Stimulated activated CD4-positive, alpha-beta T cell treated with anti-CD3 and anti-CD28 coated beads, TNF-alpha, amount 100 ng/mL, for 24 hours (primary cell): ENCODE data around the gene CISH.

ENCODE experiments used
- DNase-seq, 3 experiments: peaks; one replicate each; pipeline ENCODE4 v3.0.0-alpha.2; 2020; ENCODE audit warnings: low read depth in 3 of 3

The CISH gene

GRCh38 chr3:50637011-50637410 lies 25.4 kb upstream of the CISH start:
- DNase-seq, result no peak

GRCh38 chr3:50635066-50635465 lies 23.5 kb upstream of the CISH start:
- no peak for DNase-seq

DNA sequence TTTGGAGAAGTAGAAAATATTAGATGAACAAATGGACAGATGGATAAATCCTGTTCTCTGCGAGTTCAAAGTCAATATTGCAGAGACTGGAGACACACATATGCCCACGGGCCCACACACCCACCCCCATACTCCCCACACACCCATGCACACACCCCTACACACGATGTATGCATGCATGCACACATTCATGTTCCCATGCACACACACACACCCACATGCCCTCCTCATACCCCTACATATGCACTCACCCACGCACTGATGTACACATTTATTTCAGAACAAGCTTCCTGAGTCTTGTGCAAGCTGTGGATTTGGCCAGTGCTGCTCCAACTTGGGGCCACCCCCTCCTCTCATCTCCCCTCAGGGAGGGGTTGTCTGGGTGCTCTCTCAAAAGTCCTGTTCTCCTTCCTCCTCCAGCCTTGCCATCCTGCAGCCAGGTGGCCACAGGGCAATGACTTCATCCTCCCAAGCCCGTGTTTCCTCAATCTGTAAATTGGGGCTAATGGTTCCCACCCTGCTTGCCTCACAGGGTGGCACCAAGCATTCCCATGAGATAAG lies 21.7 kb upstream of the CISH start:
- no peak for DNase-seq

- no peak for DNase-seq
Measured at GRCh38 chr3:50632450-50632849, 20.9 kb upstream of the CISH start.

GRCh38 chr3:50630877-50631276 lies 19.3 kb upstream of the CISH start:
- no peak for DNase-seq

GRCh38 chr3:50630394-50630793 lies 18.8 kb upstream of the CISH start:
- DNase-seq, result no peak

- DNase-seq, result no peak
Measured at GRCh38 chr3:50628601-50629000, 17.0 kb upstream of the CISH start.

DNA sequence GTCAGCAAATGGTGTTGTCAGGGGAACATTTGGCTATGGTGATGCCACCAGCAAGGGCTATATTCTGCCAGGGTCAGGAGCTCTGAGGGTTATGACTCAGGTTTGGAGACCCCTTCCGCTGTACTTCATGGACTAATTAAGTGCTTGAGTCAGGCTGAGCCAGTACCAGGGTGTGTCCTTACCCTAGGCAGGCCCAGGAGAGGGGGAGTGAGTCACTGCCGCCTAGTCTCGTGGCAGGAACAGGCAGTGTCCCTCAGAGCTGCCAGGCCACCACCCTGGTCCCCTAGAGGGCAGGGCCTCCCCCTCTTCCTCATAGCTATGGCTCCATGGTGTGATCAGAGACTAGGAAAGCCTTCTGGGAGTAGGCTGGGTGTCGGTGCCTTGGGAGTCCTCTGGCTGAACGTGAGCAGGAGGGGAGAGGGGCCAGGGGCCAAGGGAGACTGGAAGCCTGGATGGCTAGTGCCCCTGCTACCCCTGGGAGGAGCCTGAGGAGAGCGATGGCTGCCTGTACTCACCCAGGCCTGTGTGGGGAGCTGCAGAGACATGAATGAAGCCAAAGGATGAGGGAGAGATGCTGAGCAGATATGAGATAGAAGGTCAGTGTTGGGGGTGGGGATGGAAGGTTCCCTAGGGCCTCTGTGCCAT lies 16.0 kb upstream of the CISH start:
- no peak for DNase-seq

- no peak for DNase-seq
Measured at GRCh38 chr3:50626401-50626800, 14.8 kb upstream of the CISH start.

DNA sequence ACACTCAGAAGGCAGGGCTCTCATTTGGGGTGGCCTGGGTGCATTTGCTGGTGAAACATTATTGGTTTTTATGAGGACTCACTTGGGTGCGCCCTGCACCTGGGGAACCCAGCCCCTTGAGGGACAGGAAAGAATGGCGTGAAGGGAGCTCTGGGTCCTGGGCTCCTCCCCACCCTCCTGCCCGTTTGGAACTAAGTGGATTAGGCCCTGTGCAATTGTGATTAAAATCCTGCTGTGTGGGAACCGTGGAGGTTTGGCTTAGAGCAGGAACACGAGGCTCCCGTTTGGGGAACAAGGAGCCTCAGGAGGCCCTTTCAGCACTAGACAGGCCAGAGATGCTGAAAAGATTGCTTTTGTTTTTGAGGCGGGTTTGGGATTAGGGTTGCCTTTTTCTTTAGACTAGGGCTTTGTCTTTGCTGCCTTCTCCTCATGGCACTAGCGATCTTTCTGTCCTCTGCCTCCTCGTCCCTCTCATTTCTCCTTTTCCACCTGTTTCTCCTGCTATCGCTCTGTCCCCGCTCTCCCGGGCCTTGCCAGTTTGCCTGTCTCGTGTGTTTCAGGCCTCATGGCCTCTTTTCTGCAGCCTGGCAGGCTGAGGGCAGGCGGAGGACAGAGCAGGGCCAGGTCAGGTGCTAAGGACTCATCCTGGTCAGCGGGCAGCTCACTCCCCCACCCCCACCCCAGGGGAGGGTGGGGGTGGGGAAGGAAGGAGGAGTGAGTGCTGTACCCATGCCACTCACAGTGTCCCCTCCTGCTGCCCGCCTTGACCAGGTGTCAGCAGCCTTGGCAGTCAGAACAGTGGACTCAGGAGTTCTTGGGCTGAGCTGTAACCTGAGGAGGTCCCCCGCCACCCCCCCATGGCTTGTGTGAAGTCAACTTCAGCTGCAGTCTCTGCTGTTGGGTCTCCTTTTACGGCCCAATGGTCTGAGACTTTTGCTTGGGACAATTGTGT lies 13.9 kb upstream of the CISH start:
- no peak for DNase-seq

DNA sequence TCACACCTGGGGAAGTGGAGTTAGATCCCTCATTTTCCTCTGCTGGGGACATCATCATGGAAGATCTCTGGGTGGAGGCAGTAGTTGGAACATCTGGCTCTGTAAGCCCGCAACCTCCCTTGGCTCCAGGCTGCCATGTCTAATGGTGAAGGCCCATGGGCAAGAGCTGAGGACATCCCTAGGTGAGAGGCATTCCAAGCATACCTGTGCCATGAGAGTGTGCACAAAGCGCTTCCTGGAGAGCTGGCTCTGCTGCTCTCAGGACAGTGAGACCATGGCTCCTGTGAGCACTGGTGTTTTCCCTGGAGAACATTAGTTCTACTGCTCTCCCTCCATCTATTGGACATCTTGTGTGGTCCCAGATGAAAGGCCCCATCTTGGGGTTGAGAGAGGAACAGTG lies 13.1 kb upstream of the CISH start:
- DNase-seq, result no peak

GRCh38 chr3:50623840-50624474 lies 12.4 kb upstream of the CISH start:
- DNase-seq, result peak in 1 of 3 experiments; percentile 68

DNA sequence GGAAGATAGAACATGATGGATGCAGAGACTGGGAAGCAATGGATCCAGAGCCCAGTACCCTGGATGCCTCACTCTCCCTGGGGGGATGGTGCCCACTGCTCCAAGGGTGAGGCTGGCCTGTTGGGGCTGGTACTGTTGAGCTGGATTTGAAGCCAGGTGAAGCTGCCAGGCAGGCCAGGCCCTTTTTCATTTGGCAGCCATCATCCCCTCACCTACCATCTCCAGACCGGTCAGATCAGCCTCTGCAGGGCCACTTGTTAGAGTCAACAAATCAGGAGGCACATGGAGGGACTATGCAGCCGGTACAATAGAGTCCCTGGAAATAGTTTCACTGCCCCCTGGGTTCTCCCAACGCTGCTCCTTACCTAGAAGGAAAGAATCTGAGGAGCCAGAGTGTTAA lies 11.3 kb upstream of the CISH start:
- DNase-seq, result no peak

DNA sequence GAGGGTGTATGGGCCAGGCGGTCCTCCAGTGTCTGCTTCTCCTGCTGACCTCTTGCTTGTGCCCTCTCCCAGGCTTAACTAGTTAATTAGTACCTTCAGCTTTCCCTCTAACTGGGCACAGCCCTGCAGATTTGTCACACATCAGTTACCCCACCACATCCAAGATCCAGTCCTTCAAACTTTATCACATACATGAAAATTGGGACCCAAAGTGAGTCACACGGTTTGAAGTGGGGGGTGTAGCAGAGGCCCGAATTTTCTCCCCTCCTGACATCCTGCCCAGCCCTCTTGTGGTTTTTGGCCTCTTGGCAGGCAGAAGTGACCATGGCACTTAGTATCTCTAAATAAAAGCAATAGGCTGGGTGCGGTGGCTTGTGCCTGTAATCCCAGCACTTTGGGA lies 9.2 kb upstream of the CISH start:
- DNase-seq, result no peak

DNA sequence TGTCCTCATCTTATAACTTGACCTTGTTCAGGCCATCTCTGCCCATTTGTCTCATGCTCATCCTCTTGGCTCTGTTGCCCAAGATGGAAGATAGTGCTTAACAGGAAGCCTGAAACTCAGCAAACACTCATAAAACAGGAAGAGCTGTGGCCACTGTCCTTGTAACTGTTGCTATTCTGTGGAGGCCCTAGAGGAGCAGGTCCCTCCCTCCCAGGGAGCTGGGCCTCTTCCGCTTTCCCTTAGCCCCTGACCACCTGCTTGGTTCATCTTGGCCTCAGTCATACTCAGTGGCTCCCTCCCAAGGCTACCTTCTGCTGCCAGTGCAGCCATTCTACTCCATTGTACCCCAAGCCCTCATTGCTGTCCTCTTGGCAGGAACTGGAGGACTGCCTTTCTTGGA lies 8.8 kb upstream of the CISH start:
- DNase-seq, result no peak

- no peak for DNase-seq
Measured at GRCh38 chr3:50617911-50618481, 6.4 kb upstream of the CISH start.

DNA sequence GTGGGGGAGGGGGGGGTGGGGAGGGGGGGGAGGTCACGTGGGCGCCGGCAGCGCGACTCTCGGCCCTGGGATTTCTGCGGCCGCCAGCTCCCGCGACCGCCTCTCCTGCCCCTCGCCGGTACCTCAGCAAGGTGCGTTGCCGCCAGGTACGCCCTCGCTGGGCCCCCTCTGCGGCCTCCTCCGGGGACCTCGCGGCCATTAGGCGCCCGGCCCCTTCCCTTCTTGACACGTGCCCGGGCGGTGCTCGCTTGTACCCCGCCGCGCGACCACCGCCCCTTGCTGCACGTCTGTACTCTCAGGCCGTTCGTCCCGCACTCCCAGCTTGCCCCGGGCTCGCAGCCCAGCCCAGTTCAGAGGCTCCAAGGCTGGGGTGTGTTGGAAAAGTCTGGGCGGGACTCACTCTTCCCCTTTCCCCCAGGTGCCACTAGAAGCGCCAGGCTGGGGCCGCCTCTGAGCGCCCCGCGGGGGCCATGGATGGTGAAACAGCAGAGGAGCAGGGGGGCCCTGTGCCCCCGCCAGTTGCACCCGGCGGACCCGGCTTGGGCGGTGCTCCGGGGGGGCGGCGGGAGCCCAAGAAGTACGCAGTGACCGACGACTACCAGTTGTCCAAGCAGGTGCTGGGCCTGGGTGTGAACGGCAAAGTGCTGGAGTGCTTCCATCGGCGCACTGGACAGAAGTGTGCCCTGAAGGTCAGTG lies 5.7 kb upstream of the CISH start, which contains the start of gene MAPKAPK3:
MAPKAPK3 (plus strand) TSS at position 56 of the 696 bp plus-strand sequence; CDS start at position 471, 415 bp downstream.
- DNase-seq, result no peak

- DNase-seq, result peak; percentile 88 to 96 (median 94)
Measured at GRCh38 chr3:50616770-50617095, 5.2 kb upstream of the CISH start.

GRCh38 chr3:50616003-50616769 lies 4.6 kb upstream of the CISH start:
- peak; percentile 66 to 84 (median 68) for DNase-seq

- DNase-seq, result no peak
Measured at GRCh38 chr3:50615190-50615589, 3.6 kb upstream of the CISH start.
